HG02938 (cell line): ENCODE data around the gene CELF2.
"Not testable (repeated sequence)": the region's sequence is repeated elsewhere in the genome, so short reads cannot be mapped to it uniquely, and the experiment has no call there.

Source experiments
- ATAC-seq: cut with Tn5 transposase; IDR thresholded peaks from one replicate; pipeline ENCODE4 v1.9.1; 2021; ENCODE audit warnings: mild to moderate bottlenecking, moderate library complexity; ENCODE audit not compliant: unreplicated experiment

CELF2 gene

GRCh38 chr10:11366889-11367288 lies 349.2 kb downstream of the CELF2 start:
- not testable (repeated sequence) for ATAC-seq

- ATAC-seq, result no peak
Measured at GRCh38 chr10:11367505-11367904, 349.8 kb downstream of the CELF2 start.

DNA sequence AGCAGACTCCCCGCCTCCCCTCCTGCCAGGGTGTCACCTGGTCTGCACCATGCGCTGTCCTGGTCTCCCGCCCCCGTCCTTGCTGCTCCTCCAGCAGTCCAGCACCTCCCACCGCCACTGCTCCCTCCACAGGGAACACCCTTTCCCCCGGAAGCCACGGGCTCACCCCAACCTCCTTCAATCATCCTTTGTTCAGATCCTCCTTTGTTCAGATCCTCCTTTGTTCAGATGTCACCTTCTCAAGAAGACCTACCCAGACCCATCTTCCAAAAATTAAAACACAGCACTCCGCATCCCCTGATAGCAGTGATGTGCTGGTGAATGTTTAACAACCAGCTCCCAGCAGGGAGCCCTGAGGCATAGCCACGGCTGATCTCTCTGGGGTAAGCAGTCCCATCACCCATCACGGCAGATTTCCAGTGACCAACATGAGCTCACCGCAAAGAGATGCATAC lies 356.1 kb downstream of the CELF2 start:
- ATAC-seq, result no peak

- no peak for ATAC-seq
Measured at GRCh38 chr10:11377267-11377666, 359.6 kb downstream of the CELF2 start.

GRCh38 chr10:11378835-11379234 lies 361.2 kb downstream of the CELF2 start:
- ATAC-seq, result no peak

DNA sequence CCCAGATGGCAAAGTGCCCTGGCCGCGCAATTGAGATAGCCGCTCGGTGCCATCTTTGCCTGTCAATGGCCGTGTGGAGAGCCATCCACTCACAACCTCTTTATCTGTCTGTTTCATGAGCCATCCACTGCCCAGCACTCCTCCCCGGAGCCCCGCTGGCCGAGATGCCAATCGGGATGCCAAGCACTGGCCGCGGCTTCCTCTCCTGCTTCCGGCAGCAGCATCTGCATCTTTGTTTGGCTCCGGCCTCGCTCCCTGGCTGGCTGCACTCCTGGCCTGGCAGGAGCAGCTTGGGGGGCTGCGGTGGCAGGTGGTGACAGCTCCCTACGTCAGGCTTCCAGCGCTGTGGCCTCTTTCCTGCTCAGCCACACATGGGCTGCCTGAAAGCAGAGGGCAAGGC lies 362.1 kb downstream of the CELF2 start:
- no peak for ATAC-seq

DNA sequence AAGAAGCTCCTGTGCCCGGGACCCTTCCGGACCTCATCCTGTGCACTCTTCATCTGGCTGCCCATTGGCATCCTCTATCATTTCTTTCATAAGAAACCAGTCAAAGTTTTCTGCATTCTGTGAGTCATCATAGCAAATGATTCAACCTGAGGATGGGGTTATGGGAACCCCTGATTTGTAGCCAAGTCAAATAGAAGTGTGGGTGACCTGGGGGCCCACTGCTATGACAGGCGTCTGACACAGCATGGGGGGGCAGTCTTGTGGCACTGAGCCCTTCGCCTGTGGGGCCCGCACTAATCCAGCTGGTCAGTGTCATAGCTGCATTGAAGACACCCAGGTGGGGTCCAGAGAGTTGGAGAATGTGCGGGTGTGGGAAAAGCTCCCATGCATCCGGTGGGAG lies 363.4 kb downstream of the CELF2 start:
- ATAC-seq, result no peak

- ATAC-seq, result no peak
Measured at GRCh38 chr10:11381511-11381910, 363.8 kb downstream of the CELF2 start.

- no peak for ATAC-seq
Measured at GRCh38 chr10:11382187-11382586, 364.5 kb downstream of the CELF2 start.

DNA sequence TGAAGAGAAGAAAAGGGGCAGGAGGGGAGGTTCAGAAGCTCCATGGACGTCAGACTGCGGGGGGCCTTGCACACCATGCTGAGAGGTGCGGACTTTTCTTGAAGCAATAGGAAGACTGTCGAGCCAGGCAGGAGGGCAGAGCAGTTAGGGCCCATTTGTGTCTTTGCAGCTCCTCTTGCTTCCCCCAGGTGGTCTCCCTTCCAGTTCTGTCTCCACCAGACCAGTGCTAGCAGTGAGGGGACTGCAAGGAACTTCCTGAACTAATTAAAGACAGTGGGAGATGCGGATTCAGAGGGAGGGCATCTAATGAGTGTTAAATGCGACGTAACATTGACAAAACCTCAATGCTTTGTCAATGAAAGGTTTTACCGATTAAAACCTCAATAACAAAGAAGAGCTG lies 368.4 kb downstream of the CELF2 start:
- ATAC-seq, result no peak
